Measurements from ENCODE around the gene CACNA2D3. TPM values are rescaled to one million over a fixed set of nuclear protein-coding genes. Genes with fewer than 3 reads are reported as not detected.

CACNA2D3 gene
- total and polyA plus RNA-seq, 4 donors, result 0.06 to 0.37 (median 0.08) TPM; not detected in 1

- no peaks in the 10 kb centered on the region for H3K27me3 ChIP-seq (ENCODE audit: control insufficient read depth in 4 of 4, insufficient read depth in 4 of 4, low read length in 3 of 4)
- peaks cover 3 to 17% (median 4%) of the 10 kb centered on the region in 4 donors for H3K9me3 ChIP-seq (ENCODE audit: control insufficient read depth in 4 of 4, low read length in 3 of 4)
- WGBS, result 82% methylated on average over 2 of the region's 2 CpGs
- TF ChIP-seq CTCF (IDR thresholded peaks at IDR 0.05; ENCODE audit: low read depth, low read length, missing input control), result no peak
- TF ChIP-seq HNF4G (IDR thresholded peaks at IDR 0.05), result no peak
- TF ChIP-seq FOXA2 (IDR thresholded peaks at IDR 0.05), result no peak
- no peak for TF ChIP-seq RXRA (IDR thresholded peaks at IDR 0.05)
- TF ChIP-seq ATF3 (IDR thresholded peaks at IDR 0.05), result no peak
- no peak for TF ChIP-seq YY1 (IDR thresholded peaks at IDR 0.05)
- no peak for TF ChIP-seq TAF1 (conservative IDR thresholded peaks at IDR 0.05)
- TF ChIP-seq FOXA1 (IDR thresholded peaks at IDR 0.05), result no peak
- no peak for TF ChIP-seq GABPA (IDR thresholded peaks at IDR 0.05 in 1 of 2, conservative IDR thresholded peaks at IDR 0.05 in 1 of 2)
- TF ChIP-seq ZBTB33 (IDR thresholded peaks at IDR 0.05), result no peak
- no peak for TF ChIP-seq EGR1 (IDR thresholded peaks at IDR 0.05; ENCODE audit: low read depth in 2 of 2)
- no peak for TF ChIP-seq SP1 (IDR thresholded peaks at IDR 0.05)
- no peak for TF ChIP-seq REST (IDR thresholded peaks at IDR 0.05)
- TF ChIP-seq JUND (IDR thresholded peaks at IDR 0.05), result no peak
- no peak for TF ChIP-seq NR2F2 (IDR thresholded peaks at IDR 0.05)
- H3K36me3 ChIP-seq (ENCODE audit: control insufficient read depth in 4 of 4, insufficient read depth in 3 of 4, low read depth in 1 of 4, low read length in 3 of 4), result no peaks in the 10 kb centered on the region
- no peaks in the 10 kb centered on the region for H3K4me1 ChIP-seq (ENCODE audit: control insufficient read depth in 4 of 4, insufficient read depth in 4 of 4, low read length in 3 of 4)
- no peak for DNase-seq (ENCODE audit: low spot score)
- H3K27ac ChIP-seq (ENCODE audit: low read depth in 1 of 2, low read length in 2 of 2), result no peak overlapping the region
- no peak overlapping the region for H3K9ac ChIP-seq (ENCODE audit: low read depth in 1 of 2, low read length in 2 of 2)
- H3K4me3 ChIP-seq (ENCODE audit: low read depth in 1 of 3, low read length in 3 of 3), result no peak overlapping the region
These were observed 397.1 kb downstream of the CACNA2D3 start for GRCh38 chr3:54519493-54519892.

GRCh38 chr3:54520060-54520459 is 397.7 kb downstream of the CACNA2D3 start:
- Histone ChIP-seq H3K36me3 (ENCODE audit: control insufficient read depth in 4 of 4, insufficient read depth in 3 of 4, low read depth in 1 of 4, low read length in 3 of 4) (peaks cover 0 to under 1% (median 0%) of the 10 kb centered on the region in 4 donors), H3K9ac (ENCODE audit: low read depth in 1 of 2, low read length in 2 of 2) (no peak overlapping the region), H3K27me3 (ENCODE audit: control insufficient read depth in 4 of 4, insufficient read depth in 4 of 4, low read length in 3 of 4) (no peaks in the 10 kb centered on the region), H3K9me3 (ENCODE audit: control insufficient read depth in 4 of 4, low read length in 3 of 4) (peaks cover 3 to 21% (median 4%) of the 10 kb centered on the region in 4 donors), H3K27ac (ENCODE audit: low read depth in 1 of 2, low read length in 2 of 2) (no peak overlapping the region), H3K4me1 (ENCODE audit: control insufficient read depth in 4 of 4, insufficient read depth in 4 of 4, low read length in 3 of 4) (no peaks in the 10 kb centered on the region), H3K4me3 (ENCODE audit: low read depth in 1 of 3, low read length in 3 of 3) (no peak overlapping the region)
- no peak for DNase-seq (ENCODE audit: low spot score)
- TF ChIP-seq EGR1 (IDR thresholded peaks at IDR 0.05; ENCODE audit: low read depth in 2 of 2) (no peak), FOXA2 (IDR thresholded peaks at IDR 0.05) (no peak), GABPA (IDR thresholded peaks at IDR 0.05 in 1 of 2, conservative IDR thresholded peaks at IDR 0.05 in 1 of 2) (no peak), JUND (IDR thresholded peaks at IDR 0.05) (no peak), SP1 (IDR thresholded peaks at IDR 0.05) (no peak), YY1 (IDR thresholded peaks at IDR 0.05) (no peak), RAD21 (IDR thresholded peaks at IDR 0.05) (no peak), CTCF (IDR thresholded peaks at IDR 0.05; ENCODE audit: low read depth, low read length, missing input control) (no peak), HNF4A (conservative IDR thresholded peaks at IDR 0.05) (no peak), ZBTB33 (IDR thresholded peaks at IDR 0.05) (no peak), MAX (IDR thresholded peaks at IDR 0.05) (no peak), NR2F2 (IDR thresholded peaks at IDR 0.05) (no peak), TAF1 (conservative IDR thresholded peaks at IDR 0.05) (no peak)
- 60% methylated on average over 2 of the region's 2 CpGs for WGBS
